Measurements from ENCODE around the gene GPR17. TPM values are rescaled to one million over a fixed set of nuclear protein-coding genes. Genes with fewer than 3 reads are reported as not detected.

The GPR17 gene
- total and polyA plus RNA-seq, 2 experiments from 2014 or later = 0.09 TPM; not detected in 1

DNA sequence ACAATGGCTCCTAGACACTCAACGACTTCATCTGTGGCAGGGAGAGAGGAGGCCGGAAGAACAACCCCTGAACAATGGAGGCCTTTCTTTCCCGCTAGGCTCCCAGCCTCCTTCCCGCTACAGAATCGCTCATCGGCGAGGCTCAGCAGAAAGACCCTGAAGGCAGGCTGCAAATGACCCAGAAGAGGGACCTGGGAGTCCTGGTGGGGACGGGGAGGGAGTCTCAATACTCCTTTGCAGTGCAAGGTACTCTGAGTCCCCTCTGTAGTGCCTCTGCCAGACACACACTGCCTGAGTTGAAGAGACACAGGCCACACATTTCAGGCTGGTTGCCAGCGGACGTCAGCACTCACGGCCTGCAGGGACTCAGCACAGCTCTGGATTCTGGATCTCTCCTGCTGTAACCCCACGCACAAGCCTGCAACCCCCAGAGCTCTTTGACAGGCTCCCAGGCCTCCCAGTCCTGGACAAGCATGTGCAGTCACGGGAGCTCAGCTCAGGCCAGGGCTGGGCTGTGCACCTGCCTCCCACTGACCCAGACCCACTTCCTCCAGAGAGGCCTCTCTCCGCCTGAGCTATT, 6.1 kb downstream of the GPR17 start:
- TF ChIP-seq CTCF (IDR thresholded peaks at IDR 0.05; ENCODE audit: low read depth, low read length) = no peak
- peak; percentile 78 to 91 for DNase-seq (ENCODE audit: low read depth in 1 of 2, low spot score in 1 of 2)
- Histone ChIP-seq H3K27me3 (no peaks in the 10 kb centered on the region), H3K4me3 (no peak overlapping the region), H3K4me1 (ENCODE audit: low read depth) (peaks cover 17% of the 10 kb centered on the region), H3K36me3 (no peaks in the 10 kb centered on the region), H3K9me3 (ENCODE audit: low read depth) (no peaks in the 10 kb centered on the region), H3K27ac (peak overlapping the region; percentile 56)

DNA sequence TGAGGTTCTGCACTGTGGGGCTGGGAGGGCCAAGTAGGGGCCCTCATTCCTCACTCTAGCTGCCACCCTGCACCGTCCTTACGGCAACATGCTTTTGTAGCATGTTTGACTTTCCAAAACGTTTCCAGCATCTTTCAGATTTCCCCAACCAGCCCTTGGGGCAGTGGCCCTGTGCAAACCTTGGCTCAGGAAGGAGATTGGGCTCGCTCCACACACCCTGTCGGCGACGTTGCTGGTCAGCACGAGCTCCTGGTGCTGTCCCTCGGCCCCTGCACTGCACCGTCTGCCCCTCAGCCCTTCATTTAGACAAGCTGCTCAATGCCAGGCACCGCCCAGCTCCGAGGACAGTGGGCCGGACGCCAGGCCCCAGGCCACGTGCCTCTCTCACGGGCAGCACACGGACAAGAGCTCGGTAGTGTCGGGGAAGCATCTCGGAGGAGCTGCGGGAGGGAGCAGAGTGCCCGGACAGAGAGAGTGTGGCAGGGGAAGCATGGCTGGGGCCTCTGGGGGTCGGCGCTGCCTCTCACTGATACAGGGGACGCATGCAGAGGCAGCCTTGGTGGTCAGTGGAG, 6.9 kb downstream of the GPR17 start:
- Histone ChIP-seq H3K9me3 (ENCODE audit: low read depth) (no peaks in the 10 kb centered on the region), H3K4me3 (no peak overlapping the region), H3K36me3 (no peaks in the 10 kb centered on the region), H3K27ac (peak overlapping the region; percentile 56), H3K27me3 (no peaks in the 10 kb centered on the region), H3K4me1 (ENCODE audit: low read depth) (peaks cover 17% of the 10 kb centered on the region)
- no peak for TF ChIP-seq CTCF (IDR thresholded peaks at IDR 0.05; ENCODE audit: low read depth, low read length)
- no peak for DNase-seq (ENCODE audit: low read depth in 1 of 2, low spot score in 1 of 2)

- Histone ChIP-seq H3K4me1 (ENCODE audit: low read depth) (peaks cover 17% of the 10 kb centered on the region), H3K27me3 (no peaks in the 10 kb centered on the region)
Measured at GRCh38 chr2:127653421-127654083, 7.6 kb downstream of the GPR17 start.

DNA sequence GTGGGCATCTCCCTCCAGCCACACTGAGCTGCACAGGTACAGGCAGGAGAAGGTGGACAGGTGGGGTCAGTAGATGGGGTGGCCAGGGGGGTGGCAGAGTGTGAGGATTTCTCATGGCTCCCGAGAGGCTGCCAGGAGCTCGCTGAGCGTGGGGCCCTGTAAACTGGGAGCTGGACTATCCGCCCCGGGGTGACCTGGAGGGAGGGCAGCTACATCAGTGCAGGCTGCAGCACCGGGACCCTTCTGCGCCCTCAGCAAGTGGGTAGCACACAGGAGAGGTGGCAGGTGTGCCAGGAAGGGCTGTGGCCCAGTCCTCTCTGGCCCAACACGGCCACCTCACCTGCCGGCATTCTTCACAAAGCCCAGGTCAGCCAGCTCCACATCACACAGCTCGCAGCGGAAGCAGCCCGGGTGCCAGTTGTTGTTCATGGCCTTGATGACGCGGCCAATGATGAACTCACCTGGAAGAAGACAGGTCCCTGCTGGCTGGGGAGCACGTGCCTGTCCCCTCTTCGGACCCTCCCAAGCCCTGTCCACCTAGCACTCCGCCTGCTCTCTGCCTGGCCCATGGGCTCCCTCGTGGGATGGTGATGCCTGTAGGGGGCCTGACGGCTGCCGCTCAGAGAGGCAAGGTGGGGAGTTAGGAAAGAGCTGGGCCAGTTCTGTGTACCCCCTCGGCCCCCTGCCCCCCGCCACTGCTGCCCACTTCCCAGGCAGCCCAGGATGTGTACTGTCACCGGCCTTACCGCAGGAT, 8.3 kb downstream of the GPR17 start:
- no peak for DNase-seq (ENCODE audit: low read depth in 1 of 2, low spot score in 1 of 2)
- Histone ChIP-seq H3K27ac (no peak overlapping the region), H3K9me3 (ENCODE audit: low read depth) (no peaks in the 10 kb centered on the region), H3K4me3 (no peak overlapping the region), H3K36me3 (no peaks in the 10 kb centered on the region), H3K27me3 (no peaks in the 10 kb centered on the region), H3K4me1 (ENCODE audit: low read depth) (peaks cover 17% of the 10 kb centered on the region)
- TF ChIP-seq CTCF (IDR thresholded peaks at IDR 0.05; ENCODE audit: low read depth, low read length) = no peak

More at GRCh38 chr2:127653421-127654083, 7.6 kb downstream of the GPR17 start:
- Histone ChIP-seq H3K27ac (peak overlapping the region; percentile 56), H3K4me3 (no peak overlapping the region), H3K36me3 (no peaks in the 10 kb centered on the region), H3K9me3 (ENCODE audit: low read depth) (no peaks in the 10 kb centered on the region)
- DNase-seq (ENCODE audit: low read depth in 1 of 2, low spot score in 1 of 2) = no peak
- no peak for TF ChIP-seq CTCF (IDR thresholded peaks at IDR 0.05; ENCODE audit: low read depth, low read length)

GRCh38 chr2:127654838-127655175, 8.9 kb downstream of the GPR17 start:
- Histone ChIP-seq H3K36me3 (no peaks in the 10 kb centered on the region), H3K27me3 (no peaks in the 10 kb centered on the region), H3K27ac (no peak overlapping the region), H3K4me1 (ENCODE audit: low read depth) (peaks cover 17% of the 10 kb centered on the region), H3K4me3 (no peak overlapping the region), H3K9me3 (ENCODE audit: low read depth) (no peaks in the 10 kb centered on the region)
- TF ChIP-seq CTCF (IDR thresholded peaks at IDR 0.05; ENCODE audit: low read depth, low read length) = no peak
- DNase-seq (ENCODE audit: low read depth in 1 of 2, low spot score in 1 of 2) = no peak

Data from cardiac muscle cell (in vitro differentiated cells and primary cell).